ENCODE results near the gene MYH7B.

Gene MYH7B

DNA sequence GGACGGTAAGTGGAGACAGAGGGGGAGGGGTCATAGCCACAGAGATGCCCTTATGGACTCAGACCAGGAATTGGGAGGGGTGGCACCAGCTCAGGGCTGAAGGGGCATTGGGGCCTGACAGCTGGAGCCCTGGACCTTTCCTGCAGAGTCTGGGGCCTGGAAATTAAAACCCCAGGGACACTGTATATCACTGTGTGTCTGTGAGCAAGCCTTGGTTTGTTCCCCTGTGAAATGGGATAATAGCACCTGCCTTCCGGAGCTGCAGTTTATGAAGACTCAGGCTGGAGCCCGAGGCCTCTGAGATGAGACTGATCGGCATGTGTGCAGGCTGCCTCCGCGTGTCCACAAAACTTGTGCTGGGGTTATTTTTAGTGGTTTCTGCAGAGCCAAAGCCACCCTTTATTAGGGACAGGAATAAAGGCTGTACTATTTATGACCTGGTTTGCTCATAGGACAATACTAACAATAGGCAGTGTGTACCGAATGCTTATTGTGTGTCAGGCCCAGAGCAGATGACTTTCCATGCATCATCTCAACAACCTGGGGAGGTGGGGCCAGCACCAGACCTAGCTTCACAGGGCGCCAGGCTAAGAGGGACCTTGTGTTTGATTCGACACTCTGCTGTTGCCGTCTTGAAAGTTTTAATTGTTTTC lies 22.6 kb downstream of the MYH7B start:
- DNase-seq = no peak

DNA sequence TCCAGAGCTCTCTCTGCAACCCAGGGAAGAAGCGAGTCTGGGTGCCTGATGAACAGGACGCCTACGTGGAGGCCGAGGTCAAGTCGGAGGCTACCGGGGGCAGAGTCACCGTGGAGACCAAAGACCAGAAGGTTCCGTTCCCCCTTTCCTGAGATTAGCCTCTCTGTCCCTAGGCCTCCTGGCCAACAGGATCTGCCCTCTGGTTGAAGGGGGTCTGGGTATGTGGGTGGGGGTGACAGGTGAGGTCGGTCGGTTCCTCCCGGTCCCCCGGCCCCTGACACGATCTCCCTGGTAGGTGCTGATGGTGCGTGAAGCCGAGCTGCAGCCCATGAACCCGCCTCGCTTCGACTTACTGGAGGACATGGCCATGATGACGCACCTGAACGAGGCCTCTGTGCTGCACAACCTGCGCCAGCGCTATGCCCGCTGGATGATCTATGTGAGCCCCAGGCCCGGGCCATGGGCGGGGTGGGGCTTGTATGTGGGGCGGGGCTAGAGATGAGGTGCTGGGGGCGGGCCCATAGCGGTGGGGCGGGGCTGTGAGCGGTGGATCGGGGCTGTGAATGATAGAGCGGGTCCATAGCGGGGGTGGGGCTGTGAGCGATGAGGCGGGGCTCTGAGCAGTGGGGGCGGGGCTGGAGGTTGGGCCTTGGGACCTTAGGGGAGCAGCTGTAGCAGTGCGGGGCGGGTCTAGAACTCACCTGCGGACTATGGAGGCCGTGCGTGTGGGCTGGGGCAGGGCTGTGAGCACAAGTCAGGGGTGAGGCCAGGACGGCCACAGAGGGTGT lies 23.9 kb downstream of the MYH7B start:
- DNase-seq = no peak

DNA sequence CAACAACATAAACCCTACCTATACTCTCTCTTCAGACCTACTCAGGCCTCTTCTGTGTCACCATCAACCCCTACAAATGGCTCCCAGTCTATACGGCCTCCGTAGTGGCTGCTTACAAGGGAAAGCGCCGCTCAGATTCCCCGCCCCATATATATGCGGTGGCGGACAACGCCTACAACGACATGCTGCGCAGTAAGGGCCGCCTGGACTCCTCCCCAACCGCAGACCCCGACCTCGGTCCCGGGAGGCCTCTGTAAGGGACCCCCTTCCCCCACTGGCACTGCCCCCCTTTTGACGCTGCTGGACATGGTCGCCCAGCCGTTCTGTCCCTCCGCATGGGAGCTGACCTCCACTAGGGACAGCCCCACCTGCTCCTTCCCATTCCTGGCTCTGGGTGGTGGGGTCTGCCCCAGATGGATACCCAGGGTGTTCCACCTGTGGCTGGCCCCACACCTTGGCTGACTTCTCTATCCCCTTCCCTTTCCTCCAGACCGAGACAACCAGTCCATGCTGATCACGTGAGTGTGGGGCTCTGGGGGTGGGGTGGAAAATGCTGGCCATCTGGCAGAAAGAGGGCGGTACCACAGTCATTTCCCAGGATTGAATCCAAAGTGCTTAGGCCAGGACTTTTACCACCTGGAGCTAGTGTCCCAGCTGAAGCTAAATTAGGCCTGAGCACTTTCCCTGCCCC lies 25.0 kb downstream of the MYH7B start:
- DNase-seq = no peak

DNA sequence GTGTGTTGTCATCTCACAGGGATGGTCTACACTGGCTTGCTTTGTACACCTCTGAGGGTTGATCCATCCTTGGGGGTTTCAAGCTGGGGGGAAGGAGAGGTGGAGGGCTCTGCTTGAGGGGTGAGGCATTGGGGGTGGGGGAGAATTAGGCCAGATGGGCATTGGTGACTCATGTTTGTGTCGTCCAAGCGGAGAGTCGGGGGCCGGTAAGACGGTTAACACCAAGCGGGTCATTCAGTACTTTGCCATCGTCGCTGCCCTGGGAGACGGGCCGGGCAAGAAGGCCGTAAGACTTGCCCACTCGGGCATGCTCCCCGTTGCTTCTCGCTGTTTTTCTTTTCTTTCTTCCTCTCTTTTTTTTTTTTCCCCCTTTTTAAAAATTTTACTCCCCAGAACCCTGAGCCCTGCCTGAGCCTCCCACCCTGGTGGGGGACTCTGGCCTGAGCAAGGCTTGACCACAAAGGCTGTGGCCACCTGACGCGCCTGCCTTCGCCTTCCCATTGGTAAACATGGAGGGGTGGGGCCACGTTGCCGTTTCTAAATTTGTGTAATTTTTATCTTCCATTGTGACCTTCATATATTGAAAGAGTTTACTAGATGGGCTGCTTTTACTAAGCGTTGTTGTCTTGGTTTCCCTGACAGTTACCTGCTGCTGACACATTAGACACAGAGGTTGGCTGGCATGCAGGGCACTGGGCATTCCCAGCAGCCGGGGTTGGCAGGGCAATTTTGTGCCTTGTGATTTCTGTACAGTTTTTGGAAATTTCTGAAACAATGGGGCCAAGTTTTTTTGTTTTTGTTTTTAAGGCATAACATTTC lies 26.8 kb downstream of the MYH7B start:
- no peak for DNase-seq

DNA sequence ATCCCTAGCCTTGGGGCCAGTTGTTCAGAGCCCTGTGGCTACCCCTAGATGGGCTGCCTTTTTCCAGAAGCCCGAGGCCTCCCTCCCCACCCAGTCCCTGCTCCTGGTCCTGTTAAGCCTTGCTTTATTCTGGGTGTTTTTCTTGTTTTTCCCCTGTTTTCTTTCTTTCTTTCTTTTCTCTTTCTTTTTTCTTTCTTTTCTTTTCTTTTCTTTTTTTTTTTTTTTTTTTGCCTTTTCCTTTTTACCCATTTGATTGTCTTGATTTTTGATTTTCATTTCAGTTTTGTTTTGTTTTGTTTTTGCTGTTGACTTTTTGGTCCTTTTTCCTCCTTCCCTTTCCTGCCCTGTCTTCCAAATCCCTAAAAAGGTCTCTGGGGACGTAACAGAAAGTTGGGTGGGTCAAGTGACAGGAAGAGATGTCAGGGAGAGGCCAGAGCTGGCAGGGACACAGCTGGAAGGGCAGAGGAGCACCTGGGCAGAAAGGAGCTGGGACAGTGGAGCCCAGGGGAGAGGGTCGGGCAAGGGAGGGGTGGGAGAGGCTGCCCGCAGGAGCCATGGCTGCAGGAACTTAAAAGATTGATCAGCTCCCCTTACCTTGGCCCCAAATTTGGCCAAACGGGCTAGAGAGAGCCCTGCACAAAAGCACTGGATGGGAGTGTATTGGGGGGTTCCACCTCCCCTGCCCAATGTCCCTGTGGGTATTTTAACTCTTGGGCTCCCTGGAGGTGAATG lies 27.6 kb downstream of the MYH7B start:
- DNase-seq = no peak

DNA sequence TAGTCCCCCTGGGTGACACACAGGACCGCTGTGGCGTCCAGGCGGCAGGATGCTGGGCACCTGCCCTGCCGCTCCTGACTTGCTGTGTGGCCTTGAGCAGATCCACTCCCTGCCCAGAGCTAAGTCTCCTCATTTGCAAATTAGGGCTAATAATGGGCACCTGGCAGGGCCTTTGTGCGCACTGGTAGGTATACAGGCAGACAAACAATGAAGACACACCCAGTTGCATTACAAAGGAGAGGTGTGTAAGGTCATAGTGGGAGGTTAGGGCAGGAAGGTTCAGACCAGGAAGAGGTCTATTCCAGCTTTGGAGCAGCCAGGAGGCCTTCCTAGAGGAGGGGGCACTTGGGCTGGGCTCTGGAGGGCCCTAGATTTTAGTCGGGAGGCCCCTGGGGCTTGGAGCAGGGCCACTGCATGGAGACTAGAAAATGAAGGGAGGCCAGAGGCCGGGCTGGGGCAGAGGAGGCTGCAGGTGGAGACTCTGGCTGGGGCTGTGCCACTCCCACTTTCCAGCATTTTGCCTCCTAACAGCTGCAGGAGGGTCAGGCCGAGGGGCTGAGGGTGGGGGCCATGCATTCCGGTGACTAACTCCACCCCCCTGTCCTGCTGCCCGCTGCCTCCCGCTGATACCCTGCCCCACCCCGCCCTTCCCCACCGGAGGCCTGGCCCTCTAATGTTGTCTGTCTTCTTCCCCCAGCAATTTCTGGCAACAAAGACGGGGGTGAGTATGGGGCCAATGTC lies 28.5 kb downstream of the MYH7B start:
- DNase-seq = no peak

DNA sequence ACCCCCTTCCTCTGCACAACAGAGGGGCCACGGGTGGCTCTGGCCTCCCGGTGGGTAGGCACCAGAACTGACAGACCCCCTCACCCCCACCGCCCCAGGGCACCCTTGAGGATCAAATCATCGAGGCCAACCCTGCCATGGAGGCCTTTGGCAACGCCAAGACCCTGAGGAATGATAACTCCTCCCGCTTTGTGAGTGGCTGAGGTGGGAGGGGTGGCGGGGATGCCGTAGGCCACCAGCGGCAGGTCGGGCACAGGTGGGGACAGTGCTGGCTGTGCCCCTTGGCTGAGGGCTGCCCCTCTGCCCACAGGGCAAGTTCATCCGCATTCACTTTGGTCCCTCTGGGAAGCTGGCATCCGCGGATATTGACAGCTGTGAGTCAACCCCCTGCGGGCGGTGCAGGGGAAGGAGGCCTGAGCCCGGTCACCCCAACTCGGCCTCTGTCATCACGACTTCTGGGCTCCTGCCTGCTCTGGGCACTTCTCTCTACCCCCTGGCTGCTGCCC lies 29.1 kb downstream of the MYH7B start:
- no peak for DNase-seq

DNA sequence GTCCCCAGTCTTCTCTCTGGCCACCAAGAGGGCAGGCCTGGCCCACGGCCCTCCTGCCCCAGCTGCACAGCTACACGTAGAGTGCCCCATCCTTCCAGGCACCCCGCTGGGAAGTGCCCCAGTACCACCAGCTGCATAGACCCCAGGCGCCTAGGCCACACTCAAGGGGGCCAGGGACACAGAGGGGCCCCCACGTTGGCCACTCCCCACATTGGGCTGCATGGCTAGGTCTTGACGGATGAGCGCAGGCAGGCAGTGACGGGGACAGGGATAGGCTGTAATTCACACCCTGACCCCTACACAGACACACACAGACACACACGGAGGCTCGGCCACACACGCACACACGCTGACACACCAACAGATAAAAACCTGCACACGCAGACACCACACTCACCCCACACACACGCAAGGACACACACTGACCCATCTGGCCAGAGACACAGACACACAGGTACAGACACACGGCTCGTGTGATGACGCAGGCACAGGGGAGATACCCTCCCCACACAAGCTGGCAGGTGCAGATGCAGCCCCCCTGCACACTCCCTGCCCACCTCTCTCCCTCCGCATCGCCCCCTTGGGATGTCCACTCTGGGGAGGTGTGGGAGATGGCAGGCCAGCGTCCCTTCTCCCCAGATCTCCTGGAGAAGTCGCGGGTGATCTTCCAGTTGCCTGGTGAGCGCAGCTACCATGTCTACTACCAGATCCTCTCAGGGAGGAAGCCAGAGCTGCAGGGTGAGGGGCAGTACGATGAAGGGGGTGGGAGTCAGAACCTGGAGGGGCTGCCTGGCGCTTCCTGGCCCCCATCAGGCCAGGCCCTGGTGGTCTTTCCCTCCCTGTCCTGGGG lies 30.0 kb downstream of the MYH7B start:
- DNase-seq = no peak

DNA sequence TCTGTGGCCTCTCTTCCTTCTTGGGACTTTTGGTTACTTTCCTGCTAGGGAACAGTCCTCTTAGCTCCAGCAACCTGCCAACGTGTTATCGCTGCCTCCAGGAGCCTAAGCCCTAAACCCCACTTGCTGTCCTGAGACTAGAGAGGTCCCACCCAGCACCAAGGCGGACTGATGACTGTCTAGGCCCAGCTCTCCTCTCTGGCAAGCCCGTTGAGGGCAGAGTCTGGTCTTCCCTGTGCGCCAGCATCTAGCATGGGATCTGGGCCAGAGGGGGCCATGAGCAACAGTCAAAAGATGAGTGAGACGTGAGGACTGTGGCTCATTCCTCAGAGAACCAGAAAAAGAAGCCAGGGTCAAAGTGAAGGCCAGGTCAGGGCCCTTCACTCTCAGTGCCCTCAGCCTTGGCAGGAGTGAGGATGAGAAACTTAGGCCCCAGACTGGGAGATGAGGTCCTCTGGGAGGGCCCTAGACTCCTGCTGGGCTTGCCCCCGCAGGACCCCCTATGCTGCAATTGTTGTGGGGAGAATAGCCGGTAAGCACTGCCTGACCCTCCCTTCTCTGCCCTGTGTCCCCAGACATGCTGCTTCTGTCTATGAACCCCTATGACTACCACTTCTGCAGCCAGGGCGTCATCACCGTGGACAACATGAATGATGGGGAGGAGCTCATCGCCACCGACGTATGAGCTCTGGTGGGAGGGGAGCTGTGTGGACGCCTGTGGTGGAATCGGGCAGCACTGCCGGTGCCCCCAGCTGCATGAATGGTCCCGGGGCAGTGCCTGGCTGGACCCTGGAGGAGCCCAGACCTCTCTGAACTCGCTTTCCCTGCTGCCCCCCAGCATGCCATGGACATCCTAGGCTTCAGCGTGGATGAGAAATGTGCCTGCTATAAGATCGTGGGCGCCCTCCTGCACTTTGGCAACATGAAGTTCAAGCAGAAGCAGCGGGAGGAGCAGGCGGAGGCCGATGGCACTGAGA lies 30.9 kb downstream of the MYH7B start:
- DNase-seq = no peak

DNA sequence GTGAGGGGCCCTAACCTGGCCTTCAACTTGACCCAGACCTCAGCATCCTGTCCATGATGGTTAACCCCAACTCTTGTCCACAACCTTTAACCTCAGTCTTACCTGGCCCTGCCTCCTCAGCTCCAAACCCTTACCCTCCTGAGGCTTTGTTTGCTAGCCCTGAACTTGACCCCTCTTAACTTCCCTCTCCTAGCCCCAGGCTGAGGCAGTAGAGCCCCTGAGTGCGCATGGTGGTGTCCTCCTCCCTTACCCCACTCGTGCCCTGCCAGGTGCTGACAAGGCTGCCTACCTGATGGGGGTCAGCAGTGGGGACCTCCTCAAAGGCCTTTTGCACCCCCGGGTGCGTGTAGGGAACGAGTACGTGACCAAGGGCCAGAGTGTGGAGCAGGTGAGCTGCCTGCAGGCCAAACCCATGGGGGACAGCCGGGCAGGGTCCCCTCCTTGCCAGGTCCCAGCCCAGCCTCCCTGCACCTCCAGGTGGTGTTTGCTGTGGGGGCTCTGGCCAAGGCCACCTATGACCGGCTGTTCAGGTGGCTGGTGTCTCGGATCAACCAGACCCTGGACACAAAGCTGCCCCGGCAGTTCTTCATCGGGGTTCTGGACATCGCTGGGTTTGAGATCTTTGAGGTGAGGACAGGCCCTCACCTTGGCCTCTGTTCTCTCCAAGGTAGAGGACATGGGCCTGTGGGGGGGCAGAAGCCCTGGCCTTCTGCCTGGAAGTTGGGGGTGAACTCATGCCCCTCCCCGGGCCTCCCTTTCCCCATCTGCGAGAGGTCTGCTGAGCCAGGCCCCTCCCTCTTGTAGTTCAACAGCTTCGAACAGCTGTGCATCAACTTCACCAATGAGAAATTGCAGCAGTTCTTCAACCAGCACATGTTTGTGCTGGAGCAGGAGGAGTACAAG lies 31.9 kb downstream of the MYH7B start:
- no peak for DNase-seq

DNA sequence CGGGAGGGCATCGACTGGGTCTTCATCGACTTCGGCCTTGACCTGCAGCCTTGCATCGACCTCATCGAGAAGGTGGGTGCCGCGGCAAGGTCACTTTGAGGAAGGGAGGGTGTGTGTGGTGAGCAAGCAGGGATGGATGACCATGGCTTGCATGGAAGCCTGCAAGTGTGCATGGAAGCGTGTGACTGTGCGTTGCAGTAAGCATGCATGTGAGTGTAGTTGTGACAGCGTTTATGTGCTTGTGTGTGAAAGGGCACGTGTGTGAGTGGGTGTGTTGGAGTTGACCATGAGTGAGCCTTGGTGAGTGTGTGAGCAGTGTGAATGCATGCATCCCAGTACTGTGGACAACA lies 32.5 kb downstream of the MYH7B start:
- no peak for DNase-seq

DNA sequence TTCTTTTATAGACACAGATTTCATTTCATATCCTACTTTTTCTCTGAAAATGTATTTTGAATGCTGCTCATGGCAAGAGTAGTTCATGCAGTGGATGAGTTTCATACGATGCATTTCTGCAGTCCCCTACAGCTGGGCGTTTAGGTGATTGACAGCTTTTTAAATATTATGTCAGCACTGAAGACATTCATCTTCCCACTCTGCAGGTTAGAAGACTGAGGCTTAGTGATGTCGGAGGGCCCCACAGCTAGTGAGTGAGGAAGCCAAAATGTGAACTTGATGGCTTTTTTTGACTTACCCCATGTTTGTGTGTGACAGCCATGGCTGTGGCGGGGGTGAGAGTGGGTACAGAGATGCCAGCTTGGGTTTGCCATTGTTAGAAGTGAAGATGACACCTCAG lies 33.5 kb downstream of the MYH7B start:
- no peak for DNase-seq

DNA sequence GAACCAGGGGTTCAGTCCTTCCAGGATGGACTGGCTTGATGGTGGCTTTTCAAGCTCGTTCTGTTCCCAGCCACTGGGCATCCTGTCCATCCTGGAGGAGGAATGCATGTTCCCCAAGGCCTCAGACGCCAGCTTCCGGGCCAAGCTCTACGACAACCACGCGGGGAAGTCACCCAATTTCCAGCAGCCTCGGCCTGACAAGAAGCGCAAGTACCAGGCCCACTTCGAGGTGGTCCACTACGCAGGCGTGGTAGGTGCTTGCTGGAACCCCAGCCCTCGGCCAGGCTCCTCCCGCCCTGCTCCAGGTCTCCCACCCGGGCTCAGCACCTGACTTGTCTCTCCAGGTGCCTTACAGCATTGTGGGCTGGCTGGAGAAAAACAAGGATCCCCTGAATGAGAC lies 34.0 kb downstream of the MYH7B start:
- DNase-seq = no peak

DNA sequence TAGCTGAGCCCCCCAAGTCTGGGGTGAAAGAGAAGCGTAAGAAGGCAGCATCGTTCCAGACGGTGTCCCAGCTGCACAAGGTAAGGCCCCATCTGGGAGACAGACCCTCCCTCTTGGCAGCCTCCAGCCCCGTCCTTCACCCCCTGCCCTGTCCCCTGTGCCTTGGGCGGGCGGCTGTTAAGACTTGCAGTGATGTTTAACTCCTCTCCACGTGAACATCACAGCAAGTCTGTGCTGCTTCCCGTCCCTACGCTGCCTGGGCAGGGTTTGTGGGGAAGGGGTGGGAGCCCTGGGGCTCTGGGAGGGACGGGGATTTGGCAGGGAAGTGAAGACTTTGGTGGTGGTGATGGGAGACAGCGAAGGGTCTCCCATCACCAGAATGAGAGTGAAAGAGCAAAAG lies 34.6 kb downstream of the MYH7B start:
- no peak for DNase-seq

DNA sequence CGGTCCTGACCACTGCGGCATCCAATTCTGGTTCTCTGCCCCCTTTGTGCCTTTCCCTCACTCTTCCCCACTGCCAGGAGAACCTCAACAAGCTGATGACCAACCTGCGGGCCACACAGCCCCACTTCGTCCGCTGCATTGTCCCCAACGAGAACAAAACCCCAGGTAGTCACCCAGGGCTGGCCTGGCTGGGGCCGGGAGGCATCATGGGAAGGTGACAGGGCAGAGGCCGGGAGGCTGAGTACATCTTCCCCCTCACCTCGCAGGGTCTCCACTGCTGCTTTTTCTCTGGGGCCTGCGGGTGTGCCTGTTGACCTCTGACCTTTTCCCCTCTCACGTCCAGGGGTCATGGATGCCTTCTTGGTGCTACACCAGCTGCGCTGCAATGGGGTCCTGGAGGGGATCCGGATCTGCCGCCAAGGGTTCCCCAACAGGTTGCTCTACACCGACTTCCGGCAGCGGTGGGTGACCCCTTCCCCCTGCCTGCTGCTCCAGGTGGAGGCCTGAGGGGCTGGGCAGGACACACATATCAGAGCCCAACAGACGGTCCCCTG lies 35.1 kb downstream of the MYH7B start:
- no peak for DNase-seq

DNA sequence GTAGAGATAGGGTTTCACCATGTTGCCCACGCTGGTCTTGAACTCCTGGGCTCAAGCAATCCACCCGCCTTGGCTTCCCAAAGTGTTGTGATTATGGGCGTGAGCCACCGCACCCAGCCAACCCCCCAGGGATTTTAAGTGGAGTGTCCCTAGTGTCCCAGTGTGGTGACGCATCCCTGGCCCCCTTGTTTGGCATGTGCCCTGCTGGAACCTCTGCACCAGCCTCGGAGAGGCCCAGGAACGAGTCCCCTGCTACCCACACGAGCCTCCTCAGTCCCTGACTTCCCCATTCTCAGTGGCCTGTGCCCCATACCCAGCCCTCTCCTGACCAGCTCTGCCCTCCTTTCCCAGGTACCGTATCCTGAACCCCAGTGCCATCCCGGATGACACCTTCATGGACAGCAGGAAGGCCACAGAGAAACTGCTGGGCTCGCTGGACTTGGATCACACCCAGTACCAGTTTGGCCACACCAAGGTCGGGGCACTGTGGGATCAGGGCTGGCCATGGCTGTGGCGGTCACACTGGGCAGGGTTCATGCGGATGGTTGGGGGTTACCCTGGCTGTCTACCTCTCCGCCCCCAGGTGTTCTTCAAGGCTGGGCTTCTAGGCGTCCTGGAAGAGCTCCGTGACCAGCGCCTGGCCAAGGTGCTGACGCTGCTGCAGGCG lies 37.2 kb downstream of the MYH7B start:
- no peak for DNase-seq

DNA sequence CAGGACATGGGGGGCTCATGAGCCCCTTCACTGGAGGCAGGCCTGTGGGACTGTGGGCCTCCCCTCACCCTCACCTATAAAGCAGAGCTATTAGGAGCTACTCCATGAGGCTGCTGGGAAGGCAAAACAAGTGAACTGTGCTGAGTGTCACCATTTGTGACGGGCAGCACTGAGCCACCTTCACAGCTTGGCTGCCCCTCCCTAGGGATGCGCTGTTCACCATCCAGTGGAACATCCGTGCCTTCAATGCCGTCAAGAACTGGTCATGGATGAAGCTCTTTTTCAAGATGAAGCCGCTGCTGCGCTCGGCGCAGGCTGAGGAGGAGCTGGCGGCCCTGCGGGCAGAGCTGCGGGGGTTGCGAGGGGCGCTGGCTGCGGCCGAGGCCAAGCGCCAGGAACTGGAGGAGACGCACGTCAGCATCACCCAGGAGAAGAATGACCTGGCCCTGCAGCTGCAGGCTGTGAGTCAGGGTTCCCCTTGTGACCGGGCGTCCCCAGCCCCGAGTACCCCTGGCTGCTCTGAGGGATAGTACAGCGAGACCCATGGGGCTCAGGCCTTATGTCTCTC lies 38.4 kb downstream of the MYH7B start:
- no peak for DNase-seq
